H1 (cell line): ENCODE data around the gene ADARB2. TPM values are rescaled to one million over a fixed set of nuclear protein-coding genes. Genes with fewer than 3 reads are reported as not detected.

Source experiments
- CTCF ChIA-PET: fragments of 300-600 bp; sonication (Branson Sonifier 250); formaldehyde crosslinking; loops from one replicate; lab custom pipeline; 2021; ENCODE audit not compliant: partially characterized antibody; lab: Charles Lee
- POLR2A ChIA-PET: fragments of 300-600 bp; sonication (Branson Sonifier 250); formaldehyde crosslinking; loops from one replicate; lab custom pipeline; 2021; ENCODE audit warnings: inconsistent platforms; ENCODE audit not compliant: partially characterized antibody; lab: Charles Lee
- DNase-seq, 2 experiments: peaks; one replicate each; pipeline versions ENCODE4 v3.0.0 to v3.0.0-alpha.2; 2010 to 2022; ENCODE audit warnings: low spot score in 2 of 2, low read depth in 1 of 2, mixed read lengths in 1 of 2
- FAIRE-seq: peaks from 2 replicates; lab custom pipeline; 2011; peaks lifted over from hg19 to GRCh38; lab: Jason Lieb, UNC
- H2AFZ ChIP-seq: 2 replicates; pipeline ENCODE4 v1.8.1; 2012; ENCODE audit warnings: low read length, inconsistent platforms
- H2AK5ac ChIP-seq: 2 replicates; pipeline ENCODE4 v1.6.1; 2013; ENCODE audit warnings: low read depth, low read length
- H2BK120ac ChIP-seq: replicated peaks from 2 replicates; pipeline ENCODE3; 2013; ENCODE audit warnings: low read depth, low read length, inconsistent platforms
- H2BK12ac ChIP-seq: 2 replicates; pipeline ENCODE4 v1.6.1; 2013; ENCODE audit warnings: low read depth, low read length
- H2BK15ac ChIP-seq: 2 replicates; pipeline ENCODE4 v1.6.1; 2013; ENCODE audit warnings: low read length
- H2BK20ac ChIP-seq: 2 replicates; pipeline ENCODE4 v1.6.1; 2013; ENCODE audit warnings: low read length
- H2BK5ac ChIP-seq: 2 replicates; pipeline ENCODE4 v1.6.1; 2013; ENCODE audit warnings: low read depth, low read length
- H3K14ac ChIP-seq: 2 replicates; pipeline ENCODE4 v1.6.1; 2013; ENCODE audit warnings: inconsistent platforms; ENCODE audit not compliant: insufficient read length
- H3K18ac ChIP-seq: 2 replicates; pipeline ENCODE4 v1.6.1; 2013; ENCODE audit warnings: low read length; ENCODE audit errors: extremely low read depth
- H3K23ac ChIP-seq: 2 replicates; pipeline ENCODE4 v1.6.1; 2013; ENCODE audit warnings: inconsistent platforms; ENCODE audit not compliant: insufficient read length
- H3K23me2 ChIP-seq: 2 replicates; pipeline ENCODE4 v1.6.1; 2013; ENCODE audit warnings: low read depth, low read length
- H3K27ac ChIP-seq: 2 replicates; pipeline ENCODE4 v1.6.1; 2011; ENCODE audit warnings: low read depth, low read length, inconsistent platforms
- H3K27me3 ChIP-seq, 4 experiments: replicated peaks in 1 of 4; 1 replicate in 1 of 4; 2 replicates in 3 of 4; pipeline versions ENCODE4 v1.6.1 to v1.8.1; 2011 to 2013; ENCODE audit warnings: low read length in 3 of 4, mild to moderate bottlenecking in 3 of 4, inconsistent platforms in 2 of 4, mixed read lengths in 2 of 4, moderate library complexity in 1 of 4; ENCODE audit not compliant: control insufficient read depth in 3 of 4, insufficient read depth in 3 of 4; ENCODE audit errors: extremely low read depth in 1 of 4
- H3K36me3 ChIP-seq, 4 experiments: 2 replicates each; pipeline versions ENCODE4 v1.6.1 to v1.8.1; 2011 to 2013; ENCODE audit warnings: mild to moderate bottlenecking in 4 of 4, low read length in 3 of 4, moderate library complexity in 2 of 4, control low read depth in 1 of 4, inconsistent platforms in 1 of 4; ENCODE audit not compliant: insufficient read depth in 4 of 4, control insufficient read depth in 2 of 4
- H3K4ac ChIP-seq: replicated peaks from 2 replicates; pipeline ENCODE3; 2013; ENCODE audit warnings: low read length, low read depth, mixed read lengths, inconsistent platforms; ENCODE audit not compliant: insufficient read length
- H3K4me1 ChIP-seq, 4 experiments: replicated peaks in 1 of 4; 1 replicate in 1 of 4; 2 replicates in 3 of 4; pipeline versions ENCODE4 v1.6.1 to v1.8.1; 2011 to 2013; ENCODE audit warnings: low read length in 3 of 4, inconsistent platforms in 2 of 4, mixed read lengths in 1 of 4; ENCODE audit not compliant: insufficient read depth in 4 of 4, control insufficient read depth in 3 of 4
- H3K4me2 ChIP-seq, 2 experiments: 2 replicates each; pipeline versions ENCODE4 v1.6.1 to v1.8.1; 2011 to 2013; ENCODE audit warnings: low read depth in 2 of 2, low read length in 2 of 2, control low read depth in 1 of 2, inconsistent platforms in 1 of 2, mild to moderate bottlenecking in 1 of 2; ENCODE audit not compliant: insufficient read depth in 1 of 2
- H3K4me3 ChIP-seq, 4 experiments: fragments of 200-600, 300-600 bp in 1 of 4; sonication (generic), shearing (Covaris generic), sonication (Bioruptor Twin) in 1 of 4; 2 replicates each; pipeline versions ENCODE4 v1.5.1 to v1.8.1; 2011 to 2016; ENCODE audit warnings: low read length in 4 of 4, low read depth in 3 of 4, control low read depth in 2 of 4, inconsistent platforms in 2 of 4, mild to moderate bottlenecking in 2 of 4, mixed read lengths in 1 of 4, moderate library complexity in 1 of 4; ENCODE audit not compliant: insufficient read depth in 2 of 4; ENCODE audit errors: extremely low read depth in 1 of 4
- H3K56ac ChIP-seq: replicated peaks from 2 replicates; pipeline ENCODE3; 2013; ENCODE audit warnings: low read depth, mild to moderate bottlenecking, mixed read lengths, low read length, inconsistent platforms; ENCODE audit not compliant: insufficient read length
- H3K79me1 ChIP-seq: 2 replicates; pipeline ENCODE4 v1.6.1; 2013; ENCODE audit warnings: low read depth, low read length, control low read depth
- H3K79me2 ChIP-seq, 2 experiments: 2 replicates each; pipeline versions ENCODE4 v1.6.1 to v1.8.1; 2012 to 2013; ENCODE audit warnings: low read length in 2 of 2, mild to moderate bottlenecking in 2 of 2, inconsistent platforms in 1 of 2; ENCODE audit not compliant: insufficient read depth in 2 of 2, control insufficient read depth in 1 of 2
- H3K9ac ChIP-seq, 4 experiments: replicated peaks in 1 of 4; 1 replicate in 1 of 4; 2 replicates in 3 of 4; pipeline versions ENCODE4 v1.6.1 to v1.8.1; 2011 to 2013; ENCODE audit warnings: low read depth in 3 of 4, low read length in 3 of 4, control low read depth in 2 of 4, mild to moderate bottlenecking in 2 of 4, moderate library complexity in 2 of 4, inconsistent platforms in 1 of 4; ENCODE audit errors: extremely low read depth in 1 of 4
- H3K9me3 ChIP-seq, 2 experiments: 2 replicates each; pipeline versions ENCODE4 v1.6.1 to v1.8.1; 2012 to 2013; ENCODE audit warnings: mild to moderate bottlenecking in 2 of 2, moderate library complexity in 2 of 2, control low read depth in 1 of 2, inconsistent platforms in 1 of 2, low read depth in 1 of 2, low read length in 1 of 2, mixed read lengths in 1 of 2; ENCODE audit not compliant: insufficient read depth in 2 of 2
- H4K20me1 ChIP-seq, 2 experiments: replicated peaks in 1 of 2; 2 replicates each; pipeline versions ENCODE3 to v1.8.1; 2011 to 2013; ENCODE audit warnings: inconsistent platforms in 2 of 2, low read length in 2 of 2, mild to moderate bottlenecking in 1 of 2; ENCODE audit not compliant: insufficient read depth in 2 of 2, control insufficient read depth in 1 of 2
- H4K5ac ChIP-seq: 2 replicates; pipeline ENCODE4 v1.6.1; 2013; ENCODE audit warnings: low read length, low read depth, mixed read lengths, inconsistent platforms; ENCODE audit not compliant: insufficient read length
- H4K8ac ChIP-seq: 2 replicates; pipeline ENCODE4 v1.8.0; 2013; ENCODE audit warnings: mild to moderate bottlenecking, moderate library complexity, low read length, inconsistent platforms; ENCODE audit not compliant: insufficient read depth; ENCODE audit errors: extremely low read depth
- H4K91ac ChIP-seq: replicated peaks from 2 replicates; pipeline ENCODE3; 2013; ENCODE audit warnings: low read length, mixed read lengths, inconsistent platforms; ENCODE audit not compliant: insufficient read length
- BACH1 ChIP-seq: IDR thresholded peaks from 2 replicates; pipeline ENCODE4 v1.6.1; 2012; ENCODE audit warnings: low read length, improper control_type of control experiment
- CTBP2 ChIP-seq: IDR thresholded peaks from 2 replicates; pipeline ENCODE4 v1.7.0; 2011; ENCODE audit warnings: borderline replicate concordance, mild to moderate bottlenecking, moderate library complexity, mixed read lengths, low read length; ENCODE audit not compliant: insufficient read depth, insufficient read length
- EGR1 ChIP-seq: IDR thresholded peaks from 2 replicates; pipeline ENCODE4 v1.6.1; 2011; ENCODE audit warnings: low read depth, low read length, borderline replicate concordance
- JUND ChIP-seq: IDR thresholded peaks from 2 replicates; pipeline ENCODE4 v1.6.1; 2011; ENCODE audit warnings: mild to moderate bottlenecking, improper control_type of control experiment, low read length
- POU5F1 ChIP-seq: IDR thresholded peaks from 2 replicates; pipeline ENCODE4 v1.6.1; 2011; ENCODE audit warnings: low read depth, mild to moderate bottlenecking, low read length, moderate library complexity
- RFX5 ChIP-seq: IDR thresholded peaks from 2 replicates; pipeline ENCODE4 v1.6.1; 2011; ENCODE audit warnings: low read depth, low read length, improper control_type of control experiment, borderline replicate concordance
- SUZ12 ChIP-seq: fragments of 200-600 bp; sonication (generic); IDR thresholded peaks from 2 replicates; pipeline ENCODE4 v1.6.1; 2012; ENCODE audit warnings: mild to moderate bottlenecking, inconsistent platforms, low read length, moderate library complexity, mixed read lengths
- TEAD4 ChIP-seq: IDR thresholded peaks from 2 replicates; pipeline ENCODE4 v1.6.1; 2012; ENCODE audit warnings: low read depth, low read length, inconsistent platforms, mixed read lengths
- USF2 ChIP-seq: IDR thresholded peaks from 2 replicates; pipeline ENCODE4 v1.6.1; 2011; ENCODE audit warnings: low read length, improper control_type of control experiment
- WGBS, 2 experiments: shearing (Covaris generic) in 1 of 2; methylation state at CpG; one replicate each; pipeline versions ENCODE4 v1.1.6 to v1.1.7; 2013 to 2015; ENCODE audit warnings: low lambda C conversion rate in 2 of 2, mixed read lengths in 2 of 2, inconsistent platforms in 1 of 2, low coverage in 1 of 2, missing lambda C conversion rate in 1 of 2; ENCODE audit not compliant: insufficient replicate concordance in 2 of 2, insufficient coverage in 1 of 2, insufficient read length in 1 of 2; ENCODE audit errors: extremely low coverage in 1 of 2, missing lambda C conversion rate in 1 of 2; 5-methylcytosine and 5-hydroxymethylcytosine counted together
- polyA plus RNA-seq, 7 experiments: library from polyadenylated mRNA; depleted of rRNA in 3 of 7; stranded (reverse) in 5 of 7; unstranded in 2 of 7; fragments of >200 nt in 5 of 7; fragments of 200-250 nt in 2 of 7; gene quantifications; 1 replicate in 5 of 7; 2 replicates in 1 of 7; 4 replicates in 1 of 7; pipeline versions ENCODE4 v1.2.1 to v1.2.3, GENCODE V29; 2011 to 2013; ENCODE audit warnings: missing spikeins in 2 of 7, mixed read lengths in 2 of 7
- total RNA-seq: library from RNA; stranded (reverse); fragmentation: NEBNext Ultra II Directional; extraction: Animal tissue kit (Norgen Biotek cat#: 25700); gene quantifications from 2 replicates; pipeline ENCODE4 v1.2.1, GENCODE V29; 2021

Gene ADARB2
- total and polyA plus RNA-seq, 2 of the 8 experiments (the other 6 are each of a cell fraction or from before 2014, with no cell fraction given) = 2.2 to 2.8 TPM

GRCh38 chr10:1365540-1366321 is 371.6 kb downstream of the ADARB2 start:
- DNase-seq = peak in 1 of 2 experiments; percentile 27
- H4K8ac ChIP-seq = no peak overlapping the region
- no peak overlapping the region for H2BK20ac ChIP-seq
- no peak overlapping the region for H4K91ac ChIP-seq
- no peaks in the 10 kb centered on the region for H3K27me3 ChIP-seq
- no peak overlapping the region for H2AFZ ChIP-seq
- no peak overlapping the region for H3K4me3 ChIP-seq
- no peak for FAIRE-seq
- no peak overlapping the region for H3K18ac ChIP-seq
- TF ChIP-seq RFX5 (no peak), CTBP2 (no peak), SUZ12 (no peak), POU5F1 (no peak), USF2 (no peak), TEAD4 (no peak), EGR1 (no peak), JUND (no peak), BACH1 (no peak)
- TF ChIP-seq, all 59 proteins: peak for 0
- Histone ChIP-seq H3K23me2 (no peaks in the 10 kb centered on the region), H3K9me3 (no peaks in the 10 kb centered on the region), H2AK5ac (no peak overlapping the region; the same call in 1 of the 2 replicates), H3K4ac (no peak overlapping the region), H3K56ac (no peak overlapping the region), H3K79me2 (no peaks in the 10 kb centered on the region), H3K9ac (no peak overlapping the region), H2BK12ac (no peak overlapping the region), H3K27ac (no peak overlapping the region), H2BK5ac (no peak overlapping the region), H3K79me1 (no peaks in the 10 kb centered on the region), H3K14ac (no peak overlapping the region), H3K36me3 (no peaks in the 10 kb centered on the region), H2BK15ac (no peak overlapping the region), H3K4me1 (peaks cover 1 to 11% (median 6%) of the 10 kb centered on the region in 4 experiments), H2BK120ac (no peak overlapping the region), H3K4me2 (no peak overlapping the region), H3K23ac (no peak overlapping the region), H4K20me1 (no peaks in the 10 kb centered on the region), H4K5ac (no peak overlapping the region)
- ChIA-PET CTCF (interaction anchor here (0.7 to 1.2 kb wide), 2 partner anchors 38 to 68 kb away, joined by 3 to 6 read pairs; no protein-coding TSS in a partner anchor), POLR2A (interaction anchor here (0.6 kb wide), 1 partner anchor 1108 kb away, joined by 3 read pairs; no protein-coding TSS in a partner anchor)
- 93% methylated on average over 8 of the region's 8 CpGs; no CpG with 5 or more reads in 1 of the 2 experiments for WGBS, 2 experiments
